Neural cell (in vitro differentiated cells): Measurements from ENCODE around the gene TNK2. TPM values are rescaled to one million over a fixed set of nuclear protein-coding genes. Genes with fewer than 3 reads are reported as not detected.

Experiments
- H2AFZ ChIP-seq: fragments of 200-600, 300-800 bp; sonication (generic), shearing (Covaris generic); 2 replicates; pipeline ENCODE4 v1.6.0; 2014; ENCODE audit warnings: low read depth, mild to moderate bottlenecking, antibody characterized with exemption, low read length, moderate library complexity
- H3F3A ChIP-seq: fragments of 200-600 bp; shearing (Covaris generic); 2 replicates; pipeline ENCODE4 v1.6.1; 2016; ENCODE audit warnings: mild to moderate bottlenecking, moderate library complexity, mixed read lengths, antibody characterized with exemption, low read length; ENCODE audit not compliant: insufficient read depth, poor library complexity, severe bottlenecking
- H3K27ac ChIP-seq: fragments of 200-600, 300-800 bp; sonication (generic), shearing (Covaris generic); 2 replicates; pipeline ENCODE4 v1.5.1; 2014; ENCODE audit warnings: mild to moderate bottlenecking, low read length, moderate library complexity
- H3K27me3 ChIP-seq: fragments of 300-800, 200-600 bp; sonication (generic), shearing (Covaris generic); 2 replicates; pipeline ENCODE4 v1.6.0; 2014; ENCODE audit warnings: mild to moderate bottlenecking, low read depth, low read length, moderate library complexity; ENCODE audit not compliant: insufficient read depth
- H3K36me3 ChIP-seq: fragments of 300-800, 200-600 bp; sonication (generic), shearing (Covaris generic); 2 replicates; pipeline ENCODE4 v1.5.1; 2014; ENCODE audit warnings: mild to moderate bottlenecking, antibody characterized with exemption, low read length, moderate library complexity; ENCODE audit not compliant: insufficient read depth
- H3K4me2 ChIP-seq: fragments of 300-800, 200-600 bp; sonication (generic), shearing (Covaris generic); 2 replicates; pipeline ENCODE4 v1.6.0; 2014; ENCODE audit warnings: mild to moderate bottlenecking, low read length
- H3K4me3 ChIP-seq: fragments of 300-800, 200-600 bp; sonication (generic), shearing (Covaris generic); 2 replicates; pipeline ENCODE4 v1.5.1; 2014; ENCODE audit warnings: mild to moderate bottlenecking, low read length, moderate library complexity
- H3K79me2 ChIP-seq: fragments of 200-600 bp; shearing (Covaris generic); replicated peaks from 2 replicates; pipeline ENCODE4 v1.6.0; 2014; ENCODE audit warnings: mild to moderate bottlenecking, low read length, moderate library complexity; ENCODE audit not compliant: insufficient read depth
- H3K9ac ChIP-seq: fragments of 300-800, 200-600 bp; sonication (generic), shearing (Covaris generic); 2 replicates; pipeline ENCODE4 v1.6.1; 2016; ENCODE audit warnings: mild to moderate bottlenecking, low read length, mixed read lengths
- H3K9me2 ChIP-seq: fragments of 200-600 bp; shearing (Covaris generic); 2 replicates; pipeline ENCODE4 v1.6.1; 2016; ENCODE audit warnings: mild to moderate bottlenecking, low read length, mixed read lengths; ENCODE audit not compliant: insufficient read depth
- H3K9me3 ChIP-seq: fragments of 200-600, 300-800 bp; sonication (generic), shearing (Covaris generic); 2 replicates; pipeline ENCODE4 v1.6.1; 2016; ENCODE audit warnings: mild to moderate bottlenecking, mixed run types, low read length, moderate library complexity, mixed read lengths
- H4K20me1 ChIP-seq: fragments of 200-600 bp; shearing (Covaris generic); 2 replicates; pipeline ENCODE4 v1.6.1; 2016; ENCODE audit warnings: mild to moderate bottlenecking, mixed run types; ENCODE audit not compliant: insufficient read depth
- CTCF ChIP-seq: fragments of 450-650 bp; IDR thresholded peaks from 2 replicates; pipeline ENCODE4 v1.5.1; 2014; ENCODE audit warnings: antibody characterized with exemption, mild to moderate bottlenecking, moderate library complexity; ENCODE audit not compliant: poor library complexity, severe bottlenecking
- EP300 ChIP-seq: fragments of 450-650 bp; conservative IDR thresholded peaks from 2 replicates; pipeline ENCODE4 v1.6.1; 2014; ENCODE audit warnings: antibody characterized with exemption, mild to moderate bottlenecking, moderate library complexity; ENCODE audit not compliant: poor library complexity, severe bottlenecking
- EZH2 ChIP-seq: fragments of 200-600, 300-800 bp; shearing (Covaris generic), sonication (generic); IDR thresholded peaks from 2 replicates; pipeline ENCODE4 v1.6.1; 2014; ENCODE audit warnings: antibody characterized with exemption, low read length, borderline replicate concordance, mild to moderate bottlenecking; ENCODE audit not compliant: insufficient read depth, poor library complexity, severe bottlenecking
- MXI1 ChIP-seq: fragments of 450-650 bp; conservative IDR thresholded peaks from 2 replicates; pipeline ENCODE4 v1.6.1; 2014; ENCODE audit warnings: antibody characterized with exemption, mild to moderate bottlenecking; ENCODE audit not compliant: poor library complexity, severe bottlenecking
- POLR2AphosphoS5 ChIP-seq: IDR thresholded peaks from 2 replicates; pipeline ENCODE4 v1.6.1; 2012
- RAD21 ChIP-seq: fragments of 450-650 bp; conservative IDR thresholded peaks from 2 replicates; pipeline ENCODE4 v1.6.1; 2014; ENCODE audit warnings: antibody characterized with exemption, mild to moderate bottlenecking, moderate library complexity
- REST ChIP-seq: IDR thresholded peaks from 2 replicates; pipeline ENCODE4 v1.6.1; 2012; ENCODE audit warnings: borderline replicate concordance
- SMC3 ChIP-seq: fragments of 450-650 bp; conservative IDR thresholded peaks from 2 replicates; pipeline ENCODE4 v1.6.1; 2014; ENCODE audit warnings: antibody characterized with exemption, mild to moderate bottlenecking, moderate library complexity; ENCODE audit not compliant: poor library complexity
- TAF1 ChIP-seq: IDR thresholded peaks from 2 replicates; pipeline ENCODE4 v1.6.1; 2012; ENCODE audit warnings: low read depth
- polyA plus RNA-seq: library from polyadenylated mRNA; depleted of rRNA; stranded (reverse); fragments of >200 nt; gene quantifications from 2 replicates; pipeline ENCODE4 v1.2.3, GENCODE V29; 2014

The TNK2 gene
- polyA plus RNA-seq, 1 donor from 2014 or later: 16.3 TPM

GRCh38 chr3:195889870-195890295 is 18.5 kb downstream of the TNK2 start:
- Histone ChIP-seq H4K20me1 (no peaks in the 10 kb centered on the region), H3K36me3 (no peaks in the 10 kb centered on the region), H3K9ac (no peak overlapping the region), H3K4me2 (no peak overlapping the region), H3F3A (peaks cover 1% of the 10 kb centered on the region), H3K27me3 (no peaks in the 10 kb centered on the region), H3K9me2 (no peaks in the 10 kb centered on the region), H3K27ac (no peak overlapping the region), H3K9me3 (no peaks in the 10 kb centered on the region), H2AFZ (no peak overlapping the region), H3K4me3 (no peak overlapping the region), H3K79me2 (no peaks in the 10 kb centered on the region)
- no peak for TF ChIP-seq POLR2AphosphoS5
- TF ChIP-seq EP300: no peak
- TF ChIP-seq TAF1: no peak
- no peak for TF ChIP-seq EZH2
- TF ChIP-seq SMC3: no peak
- TF ChIP-seq RAD21: no peak

GRCh38 chr3:195888981-195889869 is 19.1 kb downstream of the TNK2 start:
- no peak for TF ChIP-seq EZH2
- TF ChIP-seq POLR2AphosphoS5: no peak
- no peak for TF ChIP-seq REST
- TF ChIP-seq SMC3: no peak
- no peak for TF ChIP-seq RAD21
- no peak for TF ChIP-seq EP300
- TF ChIP-seq MXI1: no peak
- no peak for TF ChIP-seq TAF1
- TF ChIP-seq CTCF: no peak
- no peaks in the 10 kb centered on the region for H3K79me2 ChIP-seq
- no peak overlapping the region for H3K27ac ChIP-seq
- H3K4me3 ChIP-seq: no peak overlapping the region
- no peaks in the 10 kb centered on the region for H3K9me3 ChIP-seq
- no peaks in the 10 kb centered on the region for H3K36me3 ChIP-seq
- H4K20me1 ChIP-seq: no peaks in the 10 kb centered on the region
- no peaks in the 10 kb centered on the region for H3K9me2 ChIP-seq
- no peaks in the 10 kb centered on the region for H3F3A ChIP-seq
- no peaks in the 10 kb centered on the region for H3K27me3 ChIP-seq
- H3K9ac ChIP-seq: no peak overlapping the region
- no peak overlapping the region for H2AFZ ChIP-seq
- H3K4me2 ChIP-seq: no peak overlapping the region
